ENCODE data around the gene PTPN3.
A peak's percentile ranks its signal among the peaks of the same experiment; 100 is the strongest.
"Not testable (repeated sequence)": the region's sequence is repeated elsewhere in the genome, so short reads cannot be mapped to it uniquely, and the experiment has no call there.

PTPN3 gene
- 0 to 4.7 (median 0) reads per million in 17 experiments for total RNA-seq

GRCh38 chr9:109498195-109499092, at the start of gene PTPN3:
Gene PTPN3, minus strand, starts transcription at chr9:109498307. Its CDS starts 34,873 bp downstream, at chr9:109463434.
- DNase-seq, result no peak

GRCh38 chr9:109544954-109545353, 46.8 kb upstream of the PTPN3 start:
- DNase-seq, result not testable (repeated sequence)

GRCh38 chr9:109542922-109543321, 44.8 kb upstream of the PTPN3 start:
- no peak for DNase-seq

- no peak for DNase-seq
Measured at GRCh38 chr9:109538346-109538745, 40.2 kb upstream of the PTPN3 start.

GRCh38 chr9:109537288-109537687, 39.2 kb upstream of the PTPN3 start:
- DNase-seq, result no peak

GRCh38 chr9:109536859-109537258, 38.8 kb upstream of the PTPN3 start:
- DNase-seq, result no peak

- no peak for DNase-seq
Measured at GRCh38 chr9:109535365-109535764, 37.3 kb upstream of the PTPN3 start.

GRCh38 chr9:109534151-109534550, 36.0 kb upstream of the PTPN3 start:
- DNase-seq, result no peak

- DNase-seq, result not testable (repeated sequence)
Measured at GRCh38 chr9:109532652-109533051, 34.5 kb upstream of the PTPN3 start.

GRCh38 chr9:109522106-109522505, 24.0 kb upstream of the PTPN3 start:
- DNase-seq, result no peak

- peak; percentile 58 to 73 (median 70) for DNase-seq
Measured at GRCh38 chr9:109520475-109521132, 22.5 kb upstream of the PTPN3 start.

- DNase-seq, result peak; percentile 9 to 45 (median 35)
Measured at GRCh38 chr9:109519366-109519765, 21.3 kb upstream of the PTPN3 start.

GRCh38 chr9:109518621-109519335, 20.7 kb upstream of the PTPN3 start:
- DNase-seq, result peak; percentile 2 to 25 (median 16)

GRCh38 chr9:109517901-109518377, 19.8 kb upstream of the PTPN3 start:
- no peak for DNase-seq

- no peak for DNase-seq
Measured at GRCh38 chr9:109513871-109514270, 15.8 kb upstream of the PTPN3 start.

- no peak for DNase-seq
Measured at GRCh38 chr9:109512170-109512756, 14.2 kb upstream of the PTPN3 start.

- no peak for DNase-seq
Measured at GRCh38 chr9:109510506-109510905, 12.4 kb upstream of the PTPN3 start.

- not testable (repeated sequence) for DNase-seq
Measured at GRCh38 chr9:109510042-109510441, 11.9 kb upstream of the PTPN3 start.

GRCh38 chr9:109509611-109510010, 11.5 kb upstream of the PTPN3 start:
- DNase-seq, result no peak

- DNase-seq, result no peak
Measured at GRCh38 chr9:109507421-109507838, 9.3 kb upstream of the PTPN3 start.

- DNase-seq, result no peak
Measured at GRCh38 chr9:109506097-109506712, 8.1 kb upstream of the PTPN3 start.

- no peak for DNase-seq
Measured at GRCh38 chr9:109504689-109505088, 6.6 kb upstream of the PTPN3 start.
